Panc1 (cell line): Measurements from ENCODE around the gene RANBP17. TPM values are rescaled to one million over a fixed set of nuclear protein-coding genes. Genes with fewer than 3 reads are reported as not detected.

Experiments
- ATAC-seq: fragments of 200-7000 bp; cut with Tn5 transposase; 2 replicates; pipeline ENCODE4 v1.9.1; 2020; ENCODE audit warnings: mild to moderate bottlenecking, moderate library complexity
- BruUV-seq: library from RNA; stranded (reverse); fragments of 400-500 nt; replicated peaks from 2 replicates; lab custom pipeline; 2021; lab: Mats Ljungman, UMichigan
- CTCF ChIA-PET: fragments of 300-600 bp; sonication (Branson Sonifier 250); formaldehyde crosslinking; loops from one replicate; lab custom pipeline; 2022; ENCODE audit warnings: antibody characterized with exemption; lab: Charles Lee
- POLR2A ChIA-PET: fragments of 300-600 bp; sonication (Branson Sonifier 250); formaldehyde crosslinking; loops from one replicate; lab custom pipeline; 2022; ENCODE audit warnings: antibody characterized with exemption; lab: Charles Lee
- DNase-seq: peaks from one replicate; pipeline ENCODE4 v3.0.0-alpha.2; 2010; ENCODE audit warnings: low read depth, low spot score
- H3K27ac ChIP-seq: 2 replicates; pipeline ENCODE4 v1.5.1; 2011; ENCODE audit warnings: mild to moderate bottlenecking, low read length, inconsistent platforms
- H3K27me3 ChIP-seq: fragments of 200-500 bp; sonication (Bioruptor generic); 2 replicates; pipeline ENCODE4 v1.6.0; 2014; ENCODE audit warnings: low read length, inconsistent platforms; ENCODE audit not compliant: control insufficient read depth, insufficient read depth
- H3K36me3 ChIP-seq: fragments of 200-500 bp; sonication (Bioruptor generic); 2 replicates; pipeline ENCODE4 v1.5.1; 2014; ENCODE audit warnings: inconsistent platforms, mild to moderate bottlenecking, low read length, moderate library complexity; ENCODE audit not compliant: control insufficient read depth, insufficient read depth
- H3K4me1 ChIP-seq: 2 replicates; pipeline ENCODE4 v1.5.1; 2011; ENCODE audit warnings: inconsistent platforms, mild to moderate bottlenecking, low read length, moderate library complexity; ENCODE audit not compliant: control insufficient read depth, insufficient read depth
- H3K4me3 ChIP-seq, 2 experiments: 2 replicates each; pipeline ENCODE4 v1.5.1; 2011 to 2012; ENCODE audit warnings: low read depth in 2 of 2, low read length in 2 of 2, mild to moderate bottlenecking in 2 of 2, inconsistent platforms in 1 of 2, moderate library complexity in 1 of 2
- H3K9me3 ChIP-seq: fragments of 200-500 bp; sonication (Bioruptor generic); 2 replicates; pipeline ENCODE4 v1.5.1; 2014; ENCODE audit warnings: low read depth, mild to moderate bottlenecking, inconsistent platforms, low read length, moderate library complexity; ENCODE audit not compliant: control insufficient read depth, insufficient read depth
- POLR2AphosphoS5 ChIP-seq: IDR thresholded peaks from 2 replicates; pipeline ENCODE4 v1.6.1; 2012; ENCODE audit warnings: mild to moderate bottlenecking, low read depth, low read length, moderate library complexity
- REST ChIP-seq, 2 experiments: IDR thresholded peaks; 2 replicates each; pipeline ENCODE4 v1.6.1; 2011 to 2012; ENCODE audit warnings: low read depth in 2 of 2, control low read depth in 1 of 2, low read length in 1 of 2, mild to moderate bottlenecking in 1 of 2, moderate library complexity in 1 of 2; ENCODE audit not compliant: insufficient read depth in 1 of 2
- SIN3A ChIP-seq: IDR thresholded peaks from 2 replicates; pipeline ENCODE4 v1.6.1; 2012; ENCODE audit warnings: low read depth, mild to moderate bottlenecking, low read length, moderate library complexity, borderline replicate concordance; ENCODE audit not compliant: insufficient read depth
- TCF7L2 ChIP-seq: IDR thresholded peaks from 2 replicates; pipeline ENCODE4 v1.6.1; 2011; ENCODE audit warnings: mild to moderate bottlenecking, low read depth, low read length, inconsistent platforms
- in situ Hi-C: cut with HindIII; loops from 2 replicates; pipeline ENCODE4 v1.10.0; 2016; ENCODE audit warnings: low sequenced_read_pairs, low pct_unique_long_range_greater_than_20kb
- intact Hi-C: fragments of 100-400 bp; cut with micrococcal nuclease; formaldehyde crosslinking; loops from one replicate; pipeline ENCODE4 v1.10.0; 2022; ENCODE audit not compliant: unreplicated experiment
- total RNA-seq: library from RNA; stranded (reverse); gene quantifications from one replicate; pipeline ENCODE4 v1.2.1, GENCODE V29; 2021; ENCODE audit not compliant: unreplicated experiment
- TF ChIP-seq, protein P1 (sequence below): fragments of 450-650 bp; IDR thresholded peaks from 2 replicates; pipeline ENCODE4 v1.5.1; 2017; ENCODE audit warnings: mild to moderate bottlenecking

The RANBP17 gene
- total RNA-seq, 1 experiment from 2014 or later = not detected

DNA sequence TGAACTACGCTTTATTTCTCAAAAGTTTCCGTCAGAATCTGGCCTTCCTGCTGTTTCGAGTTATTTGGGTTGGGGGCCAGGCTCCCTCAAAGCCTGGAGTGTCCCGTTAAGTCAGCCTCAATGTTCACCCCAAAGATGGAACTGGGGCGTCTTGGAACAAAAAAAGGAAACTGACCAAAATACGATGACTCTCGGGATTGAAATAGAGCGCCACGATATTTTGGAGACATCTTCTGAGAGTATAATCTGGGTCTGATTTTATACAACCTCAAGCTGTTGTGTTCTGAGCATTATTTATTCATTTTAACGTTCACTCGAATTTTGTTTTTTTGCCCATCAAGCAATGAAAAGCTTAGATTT lies 475.4 kb downstream of the RANBP17 start:
- Histone ChIP-seq H3K36me3 (no peaks in the 10 kb centered on the region), H3K27ac (no peak overlapping the region), H3K27me3 (peaks cover 11% of the 10 kb centered on the region), H3K4me1 (no peaks in the 10 kb centered on the region), H3K4me3 (peak overlapping the region; percentile 34 to 74), H3K9me3 (no peaks in the 10 kb centered on the region)
- CTCF ChIA-PET = interaction anchor here (0.8 kb wide), 1 partner anchor 528 kb away, joined by 3 read pairs; no protein-coding TSS in a partner anchor
- intact Hi-C loops (loop anchor here (1.0 to 10.0 kb wide), 5 partner anchors 62 to 592 kb away; no protein-coding TSS in a partner anchor), in situ Hi-C loops (no loop called here)
- no peak for DNase-seq
- BruUV-seq = no TSS peak
- ATAC-seq = peak; percentile 22; the same call in 1 of the 2 replicates
- POLR2A ChIA-PET = no interaction called here
- TF ChIP-seq TCF7L2 = no peak
- no peak for TF ChIP-seq REST (IDR thresholded peaks at IDR 0.05; ENCODE audit: insufficient read depth in 1 of 2, low read depth in 2 of 2, low read length in 1 of 2)
- TF ChIP-seq, protein P1, sequence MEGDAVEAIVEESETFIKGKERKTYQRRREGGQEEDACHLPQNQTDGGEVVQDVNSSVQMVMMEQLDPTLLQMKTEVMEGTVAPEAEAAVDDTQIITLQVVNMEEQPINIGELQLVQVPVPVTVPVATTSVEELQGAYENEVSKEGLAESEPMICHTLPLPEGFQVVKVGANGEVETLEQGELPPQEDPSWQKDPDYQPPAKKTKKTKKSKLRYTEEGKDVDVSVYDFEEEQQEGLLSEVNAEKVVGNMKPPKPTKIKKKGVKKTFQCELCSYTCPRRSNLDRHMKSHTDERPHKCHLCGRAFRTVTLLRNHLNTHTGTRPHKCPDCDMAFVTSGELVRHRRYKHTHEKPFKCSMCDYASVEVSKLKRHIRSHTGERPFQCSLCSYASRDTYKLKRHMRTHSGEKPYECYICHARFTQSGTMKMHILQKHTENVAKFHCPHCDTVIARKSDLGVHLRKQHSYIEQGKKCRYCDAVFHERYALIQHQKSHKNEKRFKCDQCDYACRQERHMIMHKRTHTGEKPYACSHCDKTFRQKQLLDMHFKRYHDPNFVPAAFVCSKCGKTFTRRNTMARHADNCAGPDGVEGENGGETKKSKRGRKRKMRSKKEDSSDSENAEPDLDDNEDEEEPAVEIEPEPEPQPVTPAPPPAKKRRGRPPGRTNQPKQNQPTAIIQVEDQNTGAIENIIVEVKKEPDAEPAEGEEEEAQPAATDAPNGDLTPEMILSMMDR = peak; percentile 65

- H3K27ac ChIP-seq = no peak overlapping the region
- TF ChIP-seq REST (IDR thresholded peaks at IDR 0.05; ENCODE audit: insufficient read depth in 1 of 2, low read depth in 2 of 2, low read length in 1 of 2) = no peak
- no peak for TF ChIP-seq SIN3A
- no peak for TF ChIP-seq POLR2AphosphoS5
- TF ChIP-seq, protein P1 = no peak
- TF ChIP-seq TCF7L2 = no peak
- no peak for DNase-seq
- no peaks in the 10 kb centered on the region for H3K9me3 ChIP-seq
- ATAC-seq = no peak
- in situ Hi-C loops (no loop called here), intact Hi-C loops (loop anchor here (10.0 kb wide), 1 partner anchor 695 kb away; no protein-coding TSS in a partner anchor)
- H3K27me3 ChIP-seq = peaks cover 11% of the 10 kb centered on the region
- ChIA-PET CTCF (no interaction called here), POLR2A (no interaction called here)
- no peak overlapping the region for H3K4me3 ChIP-seq
- H3K36me3 ChIP-seq = no peaks in the 10 kb centered on the region
- no peaks in the 10 kb centered on the region for H3K4me1 ChIP-seq
- BruUV-seq = no TSS peak
Measured at GRCh38 chr5:171340042-171340441, 478.2 kb downstream of the RANBP17 start.
